Fibroblast of pulmonary artery (primary cell): ENCODE measurements around the gene AOPEP.
A peak's percentile ranks its signal among the peaks of the same experiment; 100 is the strongest.
"Not testable (repeated sequence)": the region's sequence is repeated elsewhere in the genome, so short reads cannot be mapped to it uniquely, and the experiment has no call there.

Experiments
- DNase-seq: peaks from one replicate; pipeline ENCODE4 v3.0.0-alpha.2; 2010; ENCODE audit warnings: low read depth
- H3K4me3 ChIP-seq: replicated peaks from 2 replicates; pipeline ENCODE4 v1.5.1; 2011; ENCODE audit warnings: low read depth, mild to moderate bottlenecking, control low read depth, low read length, moderate library complexity
- CTCF ChIP-seq: IDR thresholded peaks from 2 replicates; pipeline ENCODE4 v1.5.1; 2011; ENCODE audit warnings: mild to moderate bottlenecking, control low read depth, low read length, inconsistent platforms; ENCODE audit errors: missing control alignments

AOPEP gene

GRCh38 chr9:94870793-94871558 lies 144.5 kb downstream of the AOPEP start:
- no peak for DNase-seq
- H3K4me3 ChIP-seq, result no peak overlapping the region
- TF ChIP-seq CTCF, result no peak

GRCh38 chr9:94872083-94872833 lies 145.8 kb downstream of the AOPEP start:
- TF ChIP-seq CTCF, result no peak
- DNase-seq, result no peak
- H3K4me3 ChIP-seq, result no peak overlapping the region

- H3K4me3 ChIP-seq, result no peak overlapping the region
- peak; percentile 66 for DNase-seq
- no peak for TF ChIP-seq CTCF
Measured at GRCh38 chr9:94872891-94873511, 146.5 kb downstream of the AOPEP start.

- H3K4me3 ChIP-seq, result no peak overlapping the region
- no peak for TF ChIP-seq CTCF
- DNase-seq, result peak; percentile 80
Measured at GRCh38 chr9:94874316-94874715, 147.8 kb downstream of the AOPEP start.

- DNase-seq, result no peak
- TF ChIP-seq CTCF, result no peak
- H3K4me3 ChIP-seq, result no peak overlapping the region
Measured at GRCh38 chr9:94875300-94876020, 149.0 kb downstream of the AOPEP start.

- not testable (repeated sequence) for H3K4me3 ChIP-seq, DNase-seq
Measured at GRCh38 chr9:94878804-94879203, 152.3 kb downstream of the AOPEP start.

- no peak for TF ChIP-seq CTCF
- DNase-seq, result no peak
- no peak overlapping the region for H3K4me3 ChIP-seq
Measured at GRCh38 chr9:94879230-94879629, 152.7 kb downstream of the AOPEP start.
